ENCODE results near the gene SLC37A1. TPM values are rescaled to one million over a fixed set of nuclear protein-coding genes. Genes with fewer than 3 reads are reported as not detected.
A peak's percentile ranks its signal among the peaks of the same experiment; 100 is the strongest.

The SLC37A1 gene
- total and polyA plus RNA-seq, 9 of the 15 experiments (the other 6 are each of a cell fraction or from before 2014, with no cell fraction given) = 0.06 to 3.4 (median 0.40) TPM

DNA sequence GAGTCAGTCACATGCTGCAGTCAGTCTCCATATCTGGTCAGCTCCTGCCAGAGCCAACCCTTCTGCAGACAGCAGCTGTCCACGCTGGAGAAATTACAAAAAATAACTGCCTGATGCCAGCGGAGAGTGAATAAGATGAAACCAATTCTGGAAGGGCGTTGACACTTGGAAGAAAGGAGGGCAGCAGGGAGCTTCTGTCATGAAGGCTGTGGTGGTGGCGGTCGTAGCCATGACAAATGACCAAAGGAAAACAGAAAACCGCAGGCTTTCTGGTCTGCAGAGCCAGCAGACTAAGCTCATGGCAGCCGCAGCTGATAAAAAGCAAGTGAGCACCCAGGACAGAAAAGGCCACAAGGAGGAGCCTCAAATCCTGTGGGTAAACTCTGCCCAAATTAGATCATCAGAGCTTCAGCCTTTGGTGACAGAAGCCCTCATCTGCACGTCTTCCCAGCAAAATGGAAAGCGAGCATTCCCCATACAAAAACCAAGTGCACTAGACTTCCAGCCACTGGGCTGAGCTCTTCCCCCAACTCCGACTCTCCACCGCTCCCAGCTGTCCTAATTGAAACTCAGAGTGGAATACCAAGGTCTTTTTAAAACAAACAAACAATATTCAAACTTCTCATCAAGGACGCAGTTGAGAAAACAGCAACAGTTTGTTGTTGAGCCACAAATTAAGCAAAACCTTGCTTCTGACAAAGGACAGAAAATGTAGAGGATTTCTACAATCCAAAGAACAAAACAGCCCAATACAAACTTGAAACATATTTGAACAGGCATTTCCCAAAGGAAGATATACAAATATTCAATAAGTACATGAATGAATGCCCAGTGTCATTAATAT is 46.3 kb upstream of the SLC37A1 start (continued):
- TF ChIP-seq, protein P1, sequence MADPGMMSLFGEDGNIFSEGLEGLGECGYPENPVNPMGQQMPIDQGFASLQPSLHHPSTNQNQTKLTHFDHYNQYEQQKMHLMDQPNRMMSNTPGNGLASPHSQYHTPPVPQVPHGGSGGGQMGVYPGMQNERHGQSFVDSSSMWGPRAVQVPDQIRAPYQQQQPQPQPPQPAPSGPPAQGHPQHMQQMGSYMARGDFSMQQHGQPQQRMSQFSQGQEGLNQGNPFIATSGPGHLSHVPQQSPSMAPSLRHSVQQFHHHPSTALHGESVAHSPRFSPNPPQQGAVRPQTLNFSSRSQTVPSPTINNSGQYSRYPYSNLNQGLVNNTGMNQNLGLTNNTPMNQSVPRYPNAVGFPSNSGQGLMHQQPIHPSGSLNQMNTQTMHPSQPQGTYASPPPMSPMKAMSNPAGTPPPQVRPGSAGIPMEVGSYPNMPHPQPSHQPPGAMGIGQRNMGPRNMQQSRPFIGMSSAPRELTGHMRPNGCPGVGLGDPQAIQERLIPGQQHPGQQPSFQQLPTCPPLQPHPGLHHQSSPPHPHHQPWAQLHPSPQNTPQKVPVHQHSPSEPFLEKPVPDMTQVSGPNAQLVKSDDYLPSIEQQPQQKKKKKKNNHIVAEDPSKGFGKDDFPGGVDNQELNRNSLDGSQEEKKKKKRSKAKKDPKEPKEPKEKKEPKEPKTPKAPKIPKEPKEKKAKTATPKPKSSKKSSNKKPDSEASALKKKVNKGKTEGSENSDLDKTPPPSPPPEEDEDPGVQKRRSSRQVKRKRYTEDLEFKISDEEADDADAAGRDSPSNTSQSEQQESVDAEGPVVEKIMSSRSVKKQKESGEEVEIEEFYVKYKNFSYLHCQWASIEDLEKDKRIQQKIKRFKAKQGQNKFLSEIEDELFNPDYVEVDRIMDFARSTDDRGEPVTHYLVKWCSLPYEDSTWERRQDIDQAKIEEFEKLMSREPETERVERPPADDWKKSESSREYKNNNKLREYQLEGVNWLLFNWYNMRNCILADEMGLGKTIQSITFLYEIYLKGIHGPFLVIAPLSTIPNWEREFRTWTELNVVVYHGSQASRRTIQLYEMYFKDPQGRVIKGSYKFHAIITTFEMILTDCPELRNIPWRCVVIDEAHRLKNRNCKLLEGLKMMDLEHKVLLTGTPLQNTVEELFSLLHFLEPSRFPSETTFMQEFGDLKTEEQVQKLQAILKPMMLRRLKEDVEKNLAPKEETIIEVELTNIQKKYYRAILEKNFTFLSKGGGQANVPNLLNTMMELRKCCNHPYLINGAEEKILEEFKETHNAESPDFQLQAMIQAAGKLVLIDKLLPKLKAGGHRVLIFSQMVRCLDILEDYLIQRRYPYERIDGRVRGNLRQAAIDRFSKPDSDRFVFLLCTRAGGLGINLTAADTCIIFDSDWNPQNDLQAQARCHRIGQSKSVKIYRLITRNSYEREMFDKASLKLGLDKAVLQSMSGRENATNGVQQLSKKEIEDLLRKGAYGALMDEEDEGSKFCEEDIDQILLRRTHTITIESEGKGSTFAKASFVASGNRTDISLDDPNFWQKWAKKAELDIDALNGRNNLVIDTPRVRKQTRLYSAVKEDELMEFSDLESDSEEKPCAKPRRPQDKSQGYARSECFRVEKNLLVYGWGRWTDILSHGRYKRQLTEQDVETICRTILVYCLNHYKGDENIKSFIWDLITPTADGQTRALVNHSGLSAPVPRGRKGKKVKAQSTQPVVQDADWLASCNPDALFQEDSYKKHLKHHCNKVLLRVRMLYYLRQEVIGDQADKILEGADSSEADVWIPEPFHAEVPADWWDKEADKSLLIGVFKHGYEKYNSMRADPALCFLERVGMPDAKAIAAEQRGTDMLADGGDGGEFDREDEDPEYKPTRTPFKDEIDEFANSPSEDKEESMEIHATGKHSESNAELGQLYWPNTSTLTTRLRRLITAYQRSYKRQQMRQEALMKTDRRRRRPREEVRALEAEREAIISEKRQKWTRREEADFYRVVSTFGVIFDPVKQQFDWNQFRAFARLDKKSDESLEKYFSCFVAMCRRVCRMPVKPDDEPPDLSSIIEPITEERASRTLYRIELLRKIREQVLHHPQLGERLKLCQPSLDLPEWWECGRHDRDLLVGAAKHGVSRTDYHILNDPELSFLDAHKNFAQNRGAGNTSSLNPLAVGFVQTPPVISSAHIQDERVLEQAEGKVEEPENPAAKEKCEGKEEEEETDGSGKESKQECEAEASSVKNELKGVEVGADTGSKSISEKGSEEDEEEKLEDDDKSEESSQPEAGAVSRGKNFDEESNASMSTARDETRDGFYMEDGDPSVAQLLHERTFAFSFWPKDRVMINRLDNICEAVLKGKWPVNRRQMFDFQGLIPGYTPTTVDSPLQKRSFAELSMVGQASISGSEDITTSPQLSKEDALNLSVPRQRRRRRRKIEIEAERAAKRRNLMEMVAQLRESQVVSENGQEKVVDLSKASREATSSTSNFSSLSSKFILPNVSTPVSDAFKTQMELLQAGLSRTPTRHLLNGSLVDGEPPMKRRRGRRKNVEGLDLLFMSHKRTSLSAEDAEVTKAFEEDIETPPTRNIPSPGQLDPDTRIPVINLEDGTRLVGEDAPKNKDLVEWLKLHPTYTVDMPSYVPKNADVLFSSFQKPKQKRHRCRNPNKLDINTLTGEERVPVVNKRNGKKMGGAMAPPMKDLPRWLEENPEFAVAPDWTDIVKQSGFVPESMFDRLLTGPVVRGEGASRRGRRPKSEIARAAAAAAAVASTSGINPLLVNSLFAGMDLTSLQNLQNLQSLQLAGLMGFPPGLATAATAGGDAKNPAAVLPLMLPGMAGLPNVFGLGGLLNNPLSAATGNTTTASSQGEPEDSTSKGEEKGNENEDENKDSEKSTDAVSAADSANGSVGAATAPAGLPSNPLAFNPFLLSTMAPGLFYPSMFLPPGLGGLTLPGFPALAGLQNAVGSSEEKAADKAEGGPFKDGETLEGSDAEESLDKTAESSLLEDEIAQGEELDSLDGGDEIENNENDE (IDR thresholded peaks at IDR 0.05; ENCODE audit: low read depth, low read length) = no peak
- TF ChIP-seq ZNF668 (CRISPR knock-in tag; IDR thresholded peaks at IDR 0.05) (no peak), ZNF184 (CRISPR knock-in tag; IDR thresholded peaks at IDR 0.05) (no peak), MEF2D (tag; conservative IDR thresholded peaks at IDR 0.05; ENCODE audit: low read depth) (no peak), TEAD4 (IDR thresholded peaks at IDR 0.05; ENCODE audit: low read length) (peak; percentile 73), TEAD4 (CRISPR knock-in tag; IDR thresholded peaks at IDR 0.05; ENCODE audit: borderline replicate concordance) (no peak), SRSF9 (IDR thresholded peaks at IDR 0.05; ENCODE audit: borderline replicate concordance, low read depth, low read length) (no peak), COPS2 (conservative IDR thresholded peaks at IDR 0.05) (no peak), CHD2 (IDR thresholded peaks at IDR 0.05; ENCODE audit: low read depth, low read length) (no peak)
- TF ChIP-seq, protein P2, sequence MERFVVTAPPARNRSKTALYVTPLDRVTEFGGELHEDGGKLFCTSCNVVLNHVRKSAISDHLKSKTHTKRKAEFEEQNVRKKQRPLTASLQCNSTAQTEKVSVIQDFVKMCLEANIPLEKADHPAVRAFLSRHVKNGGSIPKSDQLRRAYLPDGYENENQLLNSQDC (CRISPR knock-in tag; IDR thresholded peaks at IDR 0.05) = no peak
- TF ChIP-seq, protein P3, sequence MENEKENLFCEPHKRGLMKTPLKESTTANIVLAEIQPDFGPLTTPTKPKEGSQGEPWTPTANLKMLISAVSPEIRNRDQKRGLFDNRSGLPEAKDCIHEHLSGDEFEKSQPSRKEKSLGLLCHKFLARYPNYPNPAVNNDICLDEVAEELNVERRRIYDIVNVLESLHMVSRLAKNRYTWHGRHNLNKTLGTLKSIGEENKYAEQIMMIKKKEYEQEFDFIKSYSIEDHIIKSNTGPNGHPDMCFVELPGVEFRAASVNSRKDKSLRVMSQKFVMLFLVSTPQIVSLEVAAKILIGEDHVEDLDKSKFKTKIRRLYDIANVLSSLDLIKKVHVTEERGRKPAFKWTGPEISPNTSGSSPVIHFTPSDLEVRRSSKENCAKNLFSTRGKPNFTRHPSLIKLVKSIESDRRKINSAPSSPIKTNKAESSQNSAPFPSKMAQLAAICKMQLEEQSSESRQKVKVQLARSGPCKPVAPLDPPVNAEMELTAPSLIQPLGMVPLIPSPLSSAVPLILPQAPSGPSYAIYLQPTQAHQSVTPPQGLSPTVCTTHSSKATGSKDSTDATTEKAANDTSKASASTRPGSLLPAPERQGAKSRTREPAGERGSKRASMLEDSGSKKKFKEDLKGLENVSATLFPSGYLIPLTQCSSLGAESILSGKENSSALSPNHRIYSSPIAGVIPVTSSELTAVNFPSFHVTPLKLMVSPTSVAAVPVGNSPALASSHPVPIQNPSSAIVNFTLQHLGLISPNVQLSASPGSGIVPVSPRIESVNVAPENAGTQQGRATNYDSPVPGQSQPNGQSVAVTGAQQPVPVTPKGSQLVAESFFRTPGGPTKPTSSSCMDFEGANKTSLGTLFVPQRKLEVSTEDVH (IDR thresholded peaks at IDR 0.05; ENCODE audit: low read depth, partially characterized antibody) = no peak

All from K562 (cell line).